ENCODE results near the gene SCAPER.

The SCAPER gene

GRCh38 chr15:76647612-76648011 lies 257.5 kb downstream of the SCAPER start:
- Histone ChIP-seq H3K4me1 (ENCODE audit: control insufficient read depth, insufficient read depth, low read length) (no peaks in the 10 kb centered on the region), H3K4me3 (ENCODE audit: low read depth, low read length) (no peak overlapping the region), H3K36me3 (ENCODE audit: control insufficient read depth in 2 of 2, insufficient read depth in 1 of 2, low read length in 2 of 2) (peaks cover 0 to 4% of the 10 kb centered on the region in 2 experiments; a peak in 1 of 3 replicates), H3K9me3 (ENCODE audit: control insufficient read depth, insufficient read depth, low read depth, low read length) (no peaks in the 10 kb centered on the region), H3K27ac (ENCODE audit: extremely low read depth, low read depth, low read length) (no peak overlapping the region)
- TF ChIP-seq ZNF521 (tag by site-specific recombination; IDR thresholded peaks at IDR 0.05) (no peak), ZNF792 (tag by site-specific recombination; IDR thresholded peaks at IDR 0.05) (no peak), ZNF777 (tag by site-specific recombination; IDR thresholded peaks at IDR 0.05; ENCODE audit: borderline replicate concordance) (no peak), PRDM2 (tag by site-specific recombination; IDR thresholded peaks at IDR 0.05; ENCODE audit: borderline replicate concordance) (no peak), ZNF670 (tag by site-specific recombination; IDR thresholded peaks at IDR 0.05; ENCODE audit: low read depth) (no peak), PRDM1 (tag by site-specific recombination; IDR thresholded peaks at IDR 0.05) (no peak), ZFP41 (tag by site-specific recombination; IDR thresholded peaks at IDR 0.05; ENCODE audit: borderline replicate concordance) (no peak), BCL11B (tag by site-specific recombination; IDR thresholded peaks at IDR 0.05; ENCODE audit: low read depth) (no peak), ZNF10 (tag by site-specific recombination; IDR thresholded peaks at IDR 0.05) (no peak), ZNF660 (tag by site-specific recombination; IDR thresholded peaks at IDR 0.05) (no peak), REST (tag by site-specific recombination; IDR thresholded peaks at IDR 0.05) (no peak)
- POLR2A ChIA-PET, result no interaction called here
- CTCF ChIA-PET, result interaction anchor here (0.7 to 0.9 kb wide), 3 partner anchors 22 to 224 kb away, joined by 3 read pairs; no protein-coding TSS in a partner anchor

- POLR2A ChIA-PET, result no interaction called here
- no peak overlapping the region for H3K4me3 ChIP-seq (ENCODE audit: low read depth, low read length)
- TF ChIP-seq ZNF626 (tag by site-specific recombination; IDR thresholded peaks at IDR 0.05) (no peak), PBX3 (CRISPR knock-in tag; IDR thresholded peaks at IDR 0.05) (no peak), ZNF366 (tag by site-specific recombination; conservative IDR thresholded peaks at IDR 0.05) (no peak)
These were observed 260.5 kb downstream of the SCAPER start for GRCh38 chr15:76644646-76645045.

More at GRCh38 chr15:76644646-76645045, 260.5 kb downstream of the SCAPER start:
- CTCF ChIA-PET, result interaction anchor here (0.5 to 2.7 kb wide), 7 partner anchors 13 to 497 kb away, joined by 3 to 9 read pairs (median 4); no protein-coding TSS in a partner anchor
- H3K9me3 ChIP-seq (ENCODE audit: control insufficient read depth, insufficient read depth, low read depth, low read length), result no peaks in the 10 kb centered on the region
- no peak overlapping the region for H3K27ac ChIP-seq (ENCODE audit: extremely low read depth, low read depth, low read length)
- H3K36me3 ChIP-seq (ENCODE audit: control insufficient read depth in 2 of 2, insufficient read depth in 1 of 2, low read length in 2 of 2), result peaks cover 0 to 4% of the 10 kb centered on the region in 2 experiments; a peak in 1 of 3 replicates
- no peaks in the 10 kb centered on the region for H3K4me1 ChIP-seq (ENCODE audit: control insufficient read depth, insufficient read depth, low read length)

All from HEK293 (cell line).